GM19468 (cell line): ENCODE results near the gene ADNP2.

ENCODE experiments used
- ATAC-seq: cut with Tn5 transposase; IDR thresholded peaks from one replicate; pipeline ENCODE4 v1.9.1; 2021; ENCODE audit warnings: mild to moderate bottlenecking, moderate library complexity, moderate number of reproducible peaks; ENCODE audit not compliant: unreplicated experiment; ENCODE audit errors: extremely low read depth

ADNP2 gene

GRCh38 chr18:80105369-80106167 is 3.5 kb upstream of the ADNP2 start:
- peak; percentile 35 for ATAC-seq

- ATAC-seq = no peak
Observed at GRCh38 chr18:80106482-80107051, 2.5 kb upstream of the ADNP2 start.

DNA sequence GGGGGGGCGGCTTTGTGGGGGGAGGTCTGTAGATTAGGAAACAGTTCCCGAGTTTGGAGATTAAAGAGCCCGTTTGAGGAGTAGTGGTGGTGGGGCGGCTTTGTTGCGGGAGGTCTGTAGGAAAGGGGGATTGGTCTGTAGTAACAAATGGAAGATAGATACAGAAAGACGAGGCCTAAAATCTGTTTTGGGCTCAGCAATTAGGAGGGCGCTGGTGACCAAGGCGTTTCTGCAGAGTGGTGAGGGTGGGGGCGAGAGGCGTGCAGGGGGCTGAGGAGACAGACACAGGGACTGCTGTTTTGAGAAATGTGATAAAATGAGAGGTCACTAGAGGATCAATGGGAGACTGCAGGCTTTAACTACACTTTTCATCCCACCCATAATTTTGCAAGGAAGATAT is 1.6 kb upstream of the ADNP2 start:
- ATAC-seq = no peak

GRCh38 chr18:80108121-80108536 is 933 bp upstream of the ADNP2 start:
- ATAC-seq = no peak

DNA sequence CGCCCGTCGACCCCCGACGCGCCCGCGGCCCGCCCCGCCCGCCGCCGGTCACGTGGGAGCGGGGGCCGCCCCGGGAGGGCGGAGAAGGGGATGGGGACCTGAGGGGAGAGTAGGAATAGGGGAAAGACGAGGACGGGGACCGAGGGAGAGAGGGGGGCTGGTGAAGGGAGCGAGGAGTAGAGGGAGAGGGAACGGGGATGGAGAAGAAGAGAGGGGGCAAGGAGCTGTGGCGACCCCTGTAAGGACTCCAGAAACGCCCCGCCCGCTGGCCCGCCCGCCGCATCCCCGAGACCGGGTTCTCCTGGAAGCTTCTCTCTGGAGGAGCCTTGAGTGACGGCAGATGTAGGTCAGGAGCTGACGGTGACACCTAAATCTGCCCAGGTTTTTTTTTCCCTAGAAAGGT is 615 bp downstream of the ADNP2 start:
- ATAC-seq = no peak

- ATAC-seq = no peak
Observed at GRCh38 chr18:80112624-80113248, 3.7 kb downstream of the ADNP2 start.

GRCh38 chr18:80115035-80115434 is 6.0 kb downstream of the ADNP2 start:
- no peak for ATAC-seq

GRCh38 chr18:80119111-80119510 is 10.0 kb downstream of the ADNP2 start:
- no peak for ATAC-seq

- ATAC-seq = no peak
Observed at GRCh38 chr18:80120932-80121331, 11.9 kb downstream of the ADNP2 start.

DNA sequence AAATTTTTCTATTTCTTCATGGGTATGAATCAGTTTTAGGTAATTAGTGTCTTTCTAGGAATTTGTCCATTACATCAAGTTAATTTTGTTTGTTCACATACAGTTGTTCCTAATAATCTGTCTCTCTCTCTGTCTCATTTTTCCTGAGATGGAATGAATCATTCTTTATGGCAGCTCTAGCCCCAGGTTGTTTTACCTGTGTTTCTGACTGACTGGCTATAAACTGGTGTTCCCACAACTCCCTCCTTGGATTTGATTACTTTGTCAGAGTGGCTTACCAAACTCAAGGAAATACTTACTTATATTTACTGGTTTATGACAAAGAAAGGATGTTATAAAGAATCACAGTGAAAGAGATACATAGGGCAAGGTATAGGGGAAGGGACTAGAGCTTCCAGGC is 15.1 kb downstream of the ADNP2 start:
- ATAC-seq = no peak

DNA sequence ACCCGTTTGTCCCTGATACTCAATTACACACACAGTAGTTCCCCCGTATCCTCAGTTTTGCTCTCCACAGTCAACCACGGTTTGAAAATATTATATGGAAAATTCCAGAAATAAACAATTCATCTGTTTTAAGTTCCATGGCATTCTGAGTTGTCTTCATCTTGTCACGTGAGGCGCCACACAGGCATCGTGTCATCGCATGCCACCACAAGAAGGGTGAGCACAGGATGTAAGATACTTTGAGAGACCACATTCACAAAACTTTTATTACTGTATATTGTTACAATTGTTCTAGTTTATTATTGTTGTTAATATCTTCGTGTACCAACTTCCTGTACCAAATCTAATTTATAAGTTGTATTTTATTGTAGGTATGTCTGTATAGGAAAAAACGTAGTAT is 17.7 kb downstream of the ADNP2 start:
- ATAC-seq = no peak

GRCh38 chr18:80127635-80128034 is 18.6 kb downstream of the ADNP2 start:
- ATAC-seq = no peak

DNA sequence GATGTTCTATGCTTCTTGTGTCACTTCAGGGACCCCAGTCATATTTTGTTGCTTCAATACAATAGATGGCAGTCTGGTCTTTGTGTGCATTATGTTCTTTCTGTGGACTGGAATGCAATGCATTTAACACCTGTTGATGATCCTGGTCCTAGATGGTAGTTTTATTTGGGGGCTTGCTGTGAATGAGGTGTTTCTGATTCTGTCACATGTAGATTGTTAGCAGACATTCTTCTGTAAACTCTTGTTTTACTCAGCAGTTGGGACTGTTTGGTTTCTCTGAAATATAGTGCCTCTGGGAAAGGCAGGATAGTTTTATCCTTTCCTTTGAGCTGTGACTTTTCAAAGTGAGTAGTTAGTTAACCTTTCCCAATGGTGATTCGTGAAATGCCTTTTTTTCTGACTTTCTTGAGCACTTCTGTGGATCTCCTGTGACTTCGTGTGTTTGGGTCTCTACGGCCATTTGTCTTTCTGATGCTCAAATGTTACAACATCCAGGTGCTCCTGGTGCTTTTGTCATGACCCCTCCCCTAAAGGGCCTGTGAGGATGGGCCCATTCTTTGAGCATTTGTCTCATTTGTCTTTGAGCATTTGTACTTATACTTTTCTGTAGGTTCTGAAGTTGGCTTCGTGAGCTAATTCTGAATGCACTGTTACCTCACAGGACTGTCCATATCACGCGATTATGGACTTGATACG is 20.8 kb downstream of the ADNP2 start:
- ATAC-seq = no peak

GRCh38 chr18:80130555-80130954 is 21.5 kb downstream of the ADNP2 start:
- ATAC-seq = no peak

DNA sequence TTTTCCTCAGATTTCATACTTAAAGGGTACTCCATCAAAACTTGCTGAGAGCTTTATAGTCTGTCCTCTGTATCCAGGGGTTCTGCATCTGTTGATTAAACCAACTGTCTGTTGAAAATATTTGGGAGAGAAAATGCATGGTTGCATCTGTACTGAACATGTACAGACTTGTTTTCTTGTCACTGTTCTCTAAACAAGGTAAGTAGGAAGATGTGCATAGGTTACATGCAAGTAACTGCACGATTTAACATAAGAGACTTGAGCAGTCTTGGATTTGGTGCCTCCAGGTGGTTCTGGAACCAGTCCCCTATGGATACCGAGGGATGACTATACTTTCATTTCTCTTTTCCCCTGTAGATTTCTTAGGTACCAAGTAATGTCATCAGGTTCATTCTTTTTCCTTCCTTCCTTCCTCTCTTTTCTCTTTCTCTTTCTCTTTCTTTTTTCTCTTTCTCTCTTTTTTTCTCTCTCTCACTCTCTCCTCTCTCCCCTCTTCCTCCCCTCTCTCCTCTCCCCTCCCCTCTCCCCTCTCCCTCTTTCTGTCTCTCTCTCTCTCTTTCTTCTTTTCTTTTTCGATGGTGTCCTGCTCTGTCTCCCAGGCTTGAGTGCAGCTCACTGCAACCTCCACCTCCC is 23.2 kb downstream of the ADNP2 start:
- ATAC-seq = no peak

DNA sequence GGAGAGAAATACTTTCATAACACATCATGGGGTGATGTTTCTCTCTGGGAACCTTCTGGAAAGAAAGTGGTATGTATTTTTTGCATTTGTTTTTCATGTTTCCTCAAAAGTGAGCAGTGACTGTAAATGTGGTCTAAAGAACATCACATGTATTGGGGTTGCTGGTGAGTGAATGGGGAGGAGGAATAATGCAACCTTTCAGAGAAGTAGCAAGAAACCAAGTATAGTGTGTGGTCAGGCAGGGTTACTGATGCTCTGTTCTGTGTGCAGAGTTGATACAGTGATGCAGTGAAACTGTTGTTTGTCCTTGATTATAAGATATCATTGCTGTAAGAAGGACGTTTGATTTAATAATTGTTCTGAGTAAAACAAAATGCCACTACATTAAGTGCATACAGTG is 24.1 kb downstream of the ADNP2 start:
- no peak for ATAC-seq

GRCh38 chr18:80135136-80135535 is 26.1 kb downstream of the ADNP2 start:
- no peak for ATAC-seq

GRCh38 chr18:80136679-80137078 is 27.6 kb downstream of the ADNP2 start:
- no peak for ATAC-seq

DNA sequence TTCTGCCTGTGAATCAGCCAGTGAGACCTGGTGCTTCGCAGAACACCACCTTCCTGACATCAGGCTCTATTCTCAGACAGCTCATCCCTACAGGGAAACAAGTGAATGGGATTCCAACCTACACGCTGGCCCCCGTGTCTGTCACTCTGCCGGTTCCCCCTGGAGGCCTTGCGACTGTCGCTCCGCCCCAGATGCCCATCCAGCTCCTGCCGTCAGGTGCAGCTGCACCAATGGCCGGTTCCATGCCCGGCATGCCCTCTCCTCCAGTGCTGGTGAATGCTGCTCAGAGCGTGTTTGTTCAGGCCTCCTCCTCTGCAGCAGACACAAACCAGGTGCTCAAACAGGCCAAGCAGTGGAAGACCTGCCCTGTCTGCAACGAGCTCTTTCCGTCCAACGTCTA is 28.1 kb downstream of the ADNP2 start:
- no peak for ATAC-seq

- ATAC-seq = no peak
Observed at GRCh38 chr18:80137976-80138375, 28.9 kb downstream of the ADNP2 start.
